DLD1 (cell line): Measurements from ENCODE around the gene PDCD5.
"Not testable (repeated sequence)": the region's sequence is repeated elsewhere in the genome, so short reads cannot be mapped to it uniquely, and the experiment has no call there.

Source experiments
- in situ Hi-C: cut with HindIII; loops from 2 replicates; pipeline ENCODE4 v1.10.0; 2017; ENCODE audit warnings: low sequenced_read_pairs

Gene PDCD5

GRCh38 chr19:32580901-32581704, at the start of gene PDCD5:
Gene PDCD5 (plus strand): TSS chr19:32581190. CDS start chr19:32581262, 72 bp downstream.
- in situ Hi-C loops, result no loop called here

- in situ Hi-C loops, result no loop called here
Measured at GRCh38 chr19:32532233-32532632, 48.8 kb upstream of the PDCD5 start.

GRCh38 chr19:32537580-32537979, 43.4 kb upstream of the PDCD5 start:
- in situ Hi-C loops, result no loop called here

- in situ Hi-C loops, result no loop called here
Measured at GRCh38 chr19:32539240-32539916, 41.6 kb upstream of the PDCD5 start.

GRCh38 chr19:32540621-32541020, 40.4 kb upstream of the PDCD5 start:
- in situ Hi-C loops, result no loop called here

GRCh38 chr19:32541376-32541775, 39.6 kb upstream of the PDCD5 start:
- in situ Hi-C loops, result not testable (repeated sequence)

- in situ Hi-C loops, result no loop called here
Measured at GRCh38 chr19:32542477-32543108, 38.4 kb upstream of the PDCD5 start.

GRCh38 chr19:32543115-32543900, 37.7 kb upstream of the PDCD5 start:
- in situ Hi-C loops, result no loop called here

- in situ Hi-C loops, result no loop called here
Measured at GRCh38 chr19:32544917-32545316, 36.1 kb upstream of the PDCD5 start.

GRCh38 chr19:32550666-32551065, 30.3 kb upstream of the PDCD5 start:
- in situ Hi-C loops, result no loop called here

- in situ Hi-C loops, result no loop called here
Measured at GRCh38 chr19:32555786-32556185, 25.2 kb upstream of the PDCD5 start.

GRCh38 chr19:32558607-32559228, 22.3 kb upstream of the PDCD5 start:
- in situ Hi-C loops, result no loop called here

GRCh38 chr19:32563761-32564160, 17.2 kb upstream of the PDCD5 start:
- in situ Hi-C loops, result no loop called here

- in situ Hi-C loops, result no loop called here
Measured at GRCh38 chr19:32566246-32566830, 14.7 kb upstream of the PDCD5 start.

GRCh38 chr19:32567486-32567885, 13.5 kb upstream of the PDCD5 start:
- in situ Hi-C loops, result no loop called here

- in situ Hi-C loops, result no loop called here
Measured at GRCh38 chr19:32570081-32570785, 10.8 kb upstream of the PDCD5 start.

- in situ Hi-C loops, result not testable (repeated sequence)
Measured at GRCh38 chr19:32571471-32572075, 9.4 kb upstream of the PDCD5 start.

- in situ Hi-C loops, result not testable (repeated sequence)
Measured at GRCh38 chr19:32572700-32573491, 8.1 kb upstream of the PDCD5 start.

GRCh38 chr19:32573492-32573794, 7.5 kb upstream of the PDCD5 start:
- in situ Hi-C loops, result no loop called here
